NOMO-1 (cell line): ENCODE results near the gene SYT9.

Experiments
- DNase-seq, 2 experiments: peaks; one replicate each; lab custom pipeline; 2025; ENCODE audit not compliant: unreplicated experiment in 2 of 2; lab: John Stamatoyannopoulos, UW

Gene SYT9

DNA sequence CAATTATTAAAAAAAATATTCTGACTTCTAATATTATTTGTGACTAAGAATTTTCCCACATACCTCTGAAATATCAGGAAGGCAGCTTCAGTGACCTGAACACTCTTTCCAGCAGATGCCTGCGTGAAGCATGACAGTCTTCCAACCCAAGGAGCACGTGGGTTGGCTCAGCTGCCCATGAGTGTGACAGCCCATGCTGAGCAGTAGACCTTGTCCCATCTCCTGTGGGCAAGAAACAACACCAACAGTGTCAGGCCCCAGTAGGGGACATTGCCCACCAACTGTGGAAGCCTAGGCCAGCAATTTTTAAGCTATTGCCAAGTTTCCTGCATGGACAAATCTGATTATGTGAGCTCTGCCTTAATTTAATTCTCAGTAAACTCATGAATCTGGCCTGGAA, 167.2 kb downstream of the SYT9 start:
- no peak for DNase-seq

DNA sequence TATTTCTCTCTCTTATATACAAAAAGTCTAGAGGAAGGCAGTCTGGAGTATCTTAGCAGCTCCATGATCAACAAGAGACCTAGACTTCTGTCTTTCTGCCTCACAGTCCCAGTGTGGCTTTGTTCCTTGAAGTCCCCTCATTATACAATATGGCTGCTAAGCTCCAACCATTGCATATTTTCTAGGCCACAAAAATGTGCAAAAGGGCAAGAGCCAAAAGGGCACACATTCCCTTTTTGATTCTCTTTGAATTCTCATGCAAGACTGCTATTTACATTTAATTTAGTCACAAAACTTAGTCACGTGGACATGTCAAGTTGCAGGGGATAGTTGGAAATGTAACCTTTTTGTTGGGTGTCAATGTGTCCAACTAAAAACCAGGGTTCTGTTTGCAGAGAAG, 169.4 kb downstream of the SYT9 start:
- no peak for DNase-seq

DNA sequence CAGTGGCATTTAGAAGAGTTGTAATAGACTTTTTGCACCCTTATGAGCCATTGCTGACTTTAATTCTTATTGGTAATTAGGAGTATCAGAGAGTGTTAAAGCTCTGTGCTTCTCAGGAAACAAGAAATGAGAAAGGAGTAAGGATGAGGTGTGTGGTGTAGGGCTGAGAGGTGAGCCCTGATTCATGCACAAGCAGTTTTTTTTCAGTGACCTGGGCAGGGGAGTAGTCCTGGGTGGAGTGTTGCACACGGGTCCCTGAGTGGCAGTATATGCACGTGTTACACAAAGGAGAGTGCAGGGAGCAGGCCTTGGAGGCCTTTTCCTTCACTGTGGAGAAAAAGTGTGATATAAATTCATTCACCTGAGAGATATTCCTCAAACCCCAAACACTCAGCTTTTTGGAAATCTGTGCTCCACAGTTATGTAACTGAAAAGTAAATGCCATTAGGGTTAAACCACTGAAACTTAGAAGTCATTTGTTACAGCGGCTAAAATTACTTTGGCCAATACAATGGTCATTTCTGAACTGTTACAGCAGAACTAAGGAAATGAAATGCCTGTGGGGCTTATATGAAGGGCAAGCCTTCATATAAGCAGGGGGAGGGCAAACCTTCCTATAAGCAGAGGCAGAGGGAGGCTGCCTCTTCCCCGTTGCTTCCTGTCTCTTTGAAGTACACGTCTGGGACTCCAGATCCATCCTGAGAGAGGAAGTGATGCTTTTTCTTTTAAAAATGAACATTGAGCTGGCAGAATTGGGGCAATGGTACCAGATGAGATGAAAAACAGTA, 171.0 kb downstream of the SYT9 start:
- DNase-seq, result no peak

DNA sequence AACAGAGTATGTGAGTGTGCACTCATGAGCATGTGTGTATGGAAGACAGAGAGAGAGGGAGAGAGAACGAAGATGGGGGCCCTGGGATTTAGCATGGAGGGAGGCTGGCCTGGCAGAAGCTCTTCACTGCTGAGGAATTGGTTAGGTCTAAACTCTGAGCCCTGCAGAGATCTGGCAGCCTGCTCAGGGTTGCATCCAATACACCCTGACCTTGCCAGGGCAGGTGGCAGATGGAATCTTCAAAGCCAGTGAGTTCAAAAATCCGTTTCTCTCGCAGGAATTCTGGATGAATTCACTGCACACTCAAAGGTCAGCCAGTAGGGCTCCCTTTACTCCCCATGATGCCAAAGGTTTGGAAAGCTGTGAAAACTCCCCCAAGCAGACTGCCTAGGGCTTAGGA, 172.2 kb downstream of the SYT9 start:
- no peak for DNase-seq

DNA sequence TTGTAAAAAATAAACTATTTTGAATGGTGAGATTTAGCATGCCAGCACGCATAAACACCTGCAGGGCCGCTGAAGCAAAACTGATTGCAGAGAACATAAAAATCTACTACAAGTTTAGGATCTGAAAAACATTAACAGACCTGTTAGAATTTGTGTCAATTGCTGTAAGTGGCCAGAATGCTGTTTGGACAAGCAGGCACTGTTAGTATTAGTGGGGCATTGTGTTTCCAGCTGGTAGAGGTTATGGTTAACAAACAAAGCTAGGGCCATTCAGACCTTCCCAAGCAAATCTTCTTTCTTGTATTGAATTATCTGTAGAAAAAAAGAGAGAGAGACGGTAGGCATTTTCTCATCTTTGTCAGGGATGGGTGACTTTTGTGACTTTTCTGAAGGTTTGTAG, 176.0 kb downstream of the SYT9 start:
- DNase-seq, result no peak

DNA sequence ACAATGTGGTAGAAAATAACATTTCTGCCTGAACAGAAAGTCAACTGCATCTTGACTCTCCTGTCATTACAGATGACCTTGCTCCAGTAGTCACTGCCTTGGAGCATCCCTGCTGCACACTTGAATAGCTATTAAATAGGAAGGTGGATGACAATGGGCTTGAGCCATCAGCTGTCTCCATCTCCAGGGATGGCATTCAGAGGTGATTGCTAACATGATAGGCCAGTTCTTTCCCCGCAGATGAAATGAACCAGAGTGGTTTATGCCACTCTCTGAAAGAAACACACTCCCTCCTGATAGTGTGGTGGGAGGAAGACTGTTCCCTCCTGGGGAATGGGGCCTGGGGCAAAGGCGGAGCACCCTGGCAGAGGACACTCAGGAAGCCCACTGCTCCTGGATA, 176.5 kb downstream of the SYT9 start:
- DNase-seq, result no peak

DNA sequence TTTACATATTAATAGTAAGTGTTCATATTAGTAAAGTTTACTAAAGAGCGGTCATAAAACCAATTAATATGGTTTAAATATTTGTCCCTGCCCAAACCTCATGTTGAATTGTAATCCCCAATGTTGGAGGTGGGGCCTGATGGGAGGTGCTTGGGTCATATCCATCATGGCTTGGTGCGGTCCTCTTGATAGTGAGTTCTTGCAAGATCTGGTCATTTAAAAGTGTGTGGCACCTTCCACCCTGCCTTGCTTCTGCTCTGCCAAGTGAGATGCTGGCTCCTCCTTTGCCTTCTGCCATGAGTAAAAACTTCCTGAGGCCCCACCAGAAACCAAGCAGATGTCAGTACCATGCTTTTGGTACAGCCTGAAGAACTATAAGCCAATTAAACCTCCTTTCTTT, 178.8 kb downstream of the SYT9 start:
- no peak for DNase-seq

DNA sequence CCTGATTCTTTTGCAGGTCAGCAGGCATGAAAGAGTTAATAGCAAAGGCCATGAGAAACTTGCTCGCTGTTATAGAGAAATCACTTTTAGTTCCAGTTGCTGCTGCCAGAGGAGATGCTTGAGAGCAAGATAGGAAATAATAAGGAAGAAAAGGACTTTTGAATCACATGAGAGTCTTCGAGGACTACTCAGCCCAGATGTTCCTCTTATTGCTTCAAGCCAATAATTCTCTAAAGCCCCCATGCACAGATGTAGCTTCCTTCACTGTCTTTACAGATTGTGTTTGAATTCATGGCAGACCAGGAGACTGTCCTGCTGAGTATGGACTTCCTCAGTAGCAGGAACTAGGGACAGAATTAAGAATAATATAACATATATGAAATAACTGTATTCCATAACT, 183.5 kb downstream of the SYT9 start:
- no peak for DNase-seq

DNA sequence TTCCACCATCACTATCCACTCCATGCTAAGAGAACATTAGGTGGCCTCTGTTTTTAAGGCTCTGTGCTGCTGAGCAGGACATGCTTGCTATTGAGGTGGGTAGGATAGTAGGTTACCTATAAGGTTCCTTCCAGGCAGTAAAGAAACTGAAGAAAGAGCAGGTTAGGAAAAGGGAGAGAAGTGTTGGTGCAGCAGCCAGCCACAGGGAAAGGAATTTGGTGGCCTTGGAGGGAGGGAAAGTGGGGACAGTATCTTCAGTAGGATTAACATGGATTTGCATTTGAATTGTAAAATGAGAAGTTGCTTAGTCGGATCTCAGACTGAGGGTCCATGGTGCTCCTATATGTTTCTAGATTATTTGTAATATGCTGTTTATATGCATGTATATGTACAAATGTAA, 184.4 kb downstream of the SYT9 start:
- DNase-seq, result no peak

DNA sequence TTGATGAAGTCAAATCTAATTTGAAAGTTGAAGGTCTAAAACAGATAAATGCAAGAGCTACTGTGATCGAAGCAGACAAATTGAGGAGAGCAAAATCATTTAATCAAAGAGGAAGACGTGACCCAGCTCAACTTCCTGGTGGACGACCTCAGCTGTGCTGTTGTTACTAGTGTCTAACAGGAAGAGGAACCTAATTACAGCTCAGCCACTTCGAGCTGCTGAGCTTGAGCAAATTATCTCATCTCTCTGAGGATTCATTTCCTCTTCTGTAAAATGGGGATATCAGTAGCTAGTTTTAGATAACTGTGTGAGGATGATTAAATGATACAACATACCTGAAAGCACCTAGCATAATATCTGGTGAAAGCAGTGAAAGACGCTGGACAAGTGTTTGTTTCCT, 185.0 kb downstream of the SYT9 start:
- DNase-seq, result peak; percentile 63 to 93

DNA sequence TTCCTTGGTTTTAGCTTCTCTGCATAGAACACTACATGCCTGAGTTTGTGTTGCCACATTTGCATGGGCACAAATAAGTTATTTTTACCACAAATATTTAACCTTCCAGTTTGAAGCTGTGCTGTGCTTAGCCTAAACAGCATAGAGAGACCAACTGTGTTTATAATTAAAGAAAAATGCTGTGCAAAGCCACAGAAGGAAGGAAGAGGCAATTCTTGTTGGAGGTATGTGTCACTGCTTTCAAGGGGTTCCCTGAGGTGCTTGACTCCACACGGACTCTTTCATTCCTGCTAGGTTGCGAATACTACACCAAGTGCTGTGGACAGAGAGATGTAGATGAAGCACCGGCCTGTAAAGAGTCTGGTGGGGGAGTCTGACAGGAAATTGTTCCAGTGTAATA, 186.0 kb downstream of the SYT9 start:
- DNase-seq, result no peak

DNA sequence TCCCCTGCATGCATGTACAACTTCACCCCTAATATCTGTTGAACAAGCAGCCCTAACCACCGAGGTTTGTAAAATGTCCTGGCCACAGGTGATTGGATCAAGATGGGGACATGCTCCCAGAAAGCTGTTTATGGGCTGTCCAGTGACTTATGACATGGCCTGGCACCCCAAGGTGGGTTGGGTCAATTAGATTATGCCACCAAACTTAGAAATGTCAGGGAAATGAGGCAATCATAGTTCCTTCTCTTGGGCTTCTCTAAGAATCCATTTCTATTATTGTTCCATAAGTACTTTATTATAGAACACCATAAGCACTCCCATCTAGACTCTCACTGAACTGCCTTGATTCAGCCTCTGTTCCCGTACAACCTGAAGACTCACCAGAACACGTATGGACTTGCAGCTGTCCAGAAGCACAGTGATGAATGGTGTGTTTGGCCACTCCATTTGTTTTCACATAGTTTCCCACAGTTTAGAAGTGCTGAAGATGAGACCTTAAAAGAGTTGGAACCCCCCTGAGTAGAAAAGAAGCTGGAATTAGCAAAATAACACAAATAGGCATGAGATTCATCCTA, 188.1 kb downstream of the SYT9 start:
- DNase-seq, result peak; percentile 4 to 6

DNA sequence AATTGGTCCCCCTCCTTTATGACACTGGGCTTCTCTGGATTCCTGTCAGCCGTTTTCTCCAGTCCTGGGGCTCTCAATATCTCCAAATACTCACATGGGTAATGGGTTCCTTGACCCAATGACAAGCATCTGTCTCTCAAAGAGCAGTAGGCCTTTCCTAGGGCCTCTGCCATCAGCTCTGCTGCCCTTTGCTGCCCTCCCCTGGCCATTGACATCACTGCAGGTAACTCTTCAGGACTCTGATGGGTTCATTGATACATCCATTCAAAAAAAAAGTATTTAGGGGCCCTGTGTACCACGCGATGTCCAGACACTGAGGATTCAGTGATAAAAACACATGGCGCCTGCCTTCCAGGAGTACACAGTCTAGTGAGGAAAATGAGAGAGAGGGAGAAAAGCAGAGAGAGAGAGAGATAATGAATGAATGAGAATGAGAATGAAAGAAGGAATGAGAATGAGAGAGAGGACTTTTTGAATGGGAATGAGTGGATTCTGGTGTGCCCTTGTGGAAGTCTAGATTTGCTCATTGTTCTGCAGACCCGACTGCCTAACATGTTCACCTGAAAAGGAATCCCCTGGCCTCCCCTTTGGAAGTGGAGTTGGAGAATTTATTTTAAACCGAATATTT, 191.0 kb downstream of the SYT9 start:
- peak; percentile 30 to 52 for DNase-seq

DNA sequence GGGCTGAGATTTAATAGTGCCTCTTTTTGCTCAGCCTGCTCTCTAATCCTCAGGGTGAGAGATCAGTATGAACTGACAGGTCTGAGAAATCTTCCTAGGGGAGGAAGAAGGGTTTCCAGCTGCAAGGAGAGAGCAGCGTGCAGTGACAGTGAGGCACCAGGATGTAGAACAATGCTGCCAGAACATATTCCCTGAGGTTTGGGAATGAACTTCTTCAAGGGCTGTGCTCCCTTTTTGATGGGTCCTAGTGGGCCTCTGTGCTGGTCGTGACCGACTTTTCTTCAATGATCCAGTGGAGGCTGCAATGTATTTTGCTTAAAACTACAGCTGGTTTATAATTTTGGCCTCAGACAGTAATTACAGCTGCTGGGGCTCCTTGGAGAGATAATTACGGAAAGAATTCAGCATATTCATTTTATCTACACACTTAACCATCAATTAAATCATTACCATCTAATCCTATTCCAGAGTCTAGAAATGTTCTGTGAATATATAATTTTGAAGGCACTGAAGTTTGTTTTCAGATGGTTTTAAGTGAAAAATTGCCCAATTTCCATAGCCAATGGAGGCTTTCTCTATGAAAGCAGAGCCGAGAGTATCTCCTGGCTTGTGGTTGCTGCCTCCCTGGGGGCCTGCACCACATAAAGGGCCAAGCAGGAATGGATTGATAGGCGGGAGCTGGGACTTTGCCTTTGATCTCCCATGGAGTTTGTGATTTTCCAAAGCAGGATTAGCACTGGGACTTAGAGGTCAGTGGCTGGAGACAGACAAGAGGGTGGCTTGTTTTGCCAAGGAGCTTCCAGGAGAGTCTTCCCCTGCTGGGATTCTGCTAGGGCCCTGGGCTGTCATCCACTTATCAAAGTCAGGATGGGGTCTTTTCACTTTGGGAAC, 192.6 kb downstream of the SYT9 start:
- no peak for DNase-seq

DNA sequence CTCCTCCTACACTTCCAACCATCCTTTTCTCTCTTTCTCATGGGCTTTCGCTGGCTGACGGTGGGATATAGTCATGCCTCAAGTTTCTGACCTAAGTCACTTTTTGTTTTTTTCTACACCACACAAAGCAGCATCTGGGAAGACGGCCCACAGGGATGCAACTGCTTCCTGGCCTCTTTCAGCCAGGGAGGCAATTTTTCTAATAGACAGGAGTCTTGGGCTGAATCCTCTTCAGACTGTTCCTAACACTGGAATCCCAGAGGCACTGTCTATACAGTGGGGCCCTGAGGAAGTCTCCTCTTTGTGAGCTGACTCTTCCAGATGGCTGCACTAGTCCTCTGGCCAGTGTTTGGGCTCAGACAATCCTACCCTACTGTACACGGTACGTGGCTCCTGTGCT, 193.9 kb downstream of the SYT9 start:
- no peak for DNase-seq

DNA sequence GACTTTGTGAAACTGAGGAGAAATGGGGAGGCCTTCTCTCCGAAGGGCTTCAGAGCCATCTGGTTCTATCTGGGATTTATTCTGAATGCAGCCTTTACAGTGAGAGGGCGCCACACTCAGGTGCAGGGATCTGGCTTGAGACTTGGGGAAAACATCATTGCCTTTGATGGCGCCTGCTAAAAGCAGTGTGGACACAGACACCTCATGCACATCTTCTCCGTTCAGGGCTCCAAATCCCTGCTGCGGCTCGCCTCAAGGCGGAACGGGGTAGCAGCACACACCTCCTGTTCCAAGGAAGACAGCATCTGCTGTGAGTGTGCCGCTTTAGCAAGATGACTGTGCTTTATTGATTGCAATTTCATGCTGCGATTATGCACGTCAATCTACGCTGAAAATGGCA, 196.5 kb downstream of the SYT9 start:
- DNase-seq, result no peak

DNA sequence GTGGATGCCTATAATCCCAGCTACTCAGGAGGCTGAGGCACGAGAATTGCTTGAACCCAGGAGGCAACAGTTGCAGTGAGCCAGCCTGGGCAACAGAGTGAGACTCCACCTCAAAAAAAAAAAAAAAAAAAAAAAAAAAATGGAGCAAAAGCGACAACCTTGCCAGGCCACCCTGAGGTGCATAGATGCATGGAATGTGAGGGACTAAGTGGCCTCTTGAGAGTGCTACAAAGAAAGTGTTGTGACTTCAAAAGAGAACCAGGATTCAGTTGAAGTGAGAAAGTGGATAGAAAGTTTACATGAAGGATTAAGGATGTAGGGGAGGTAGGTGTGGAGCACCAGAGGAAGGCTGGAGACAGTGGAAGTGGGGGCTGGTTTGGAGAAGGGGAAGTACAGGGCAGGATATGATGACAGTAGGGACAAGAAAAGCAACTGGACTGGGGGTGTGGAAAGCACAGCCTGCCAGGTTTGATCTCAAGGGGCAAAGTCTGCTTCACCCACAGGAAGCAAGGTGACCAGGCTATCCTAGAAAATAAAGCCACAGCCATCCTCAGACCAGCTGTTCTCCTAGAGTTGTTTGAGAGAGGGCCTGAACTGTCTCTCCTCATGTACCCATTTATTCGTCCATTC, 197.6 kb downstream of the SYT9 start:
- DNase-seq, result peak; percentile 12 to 24

DNA sequence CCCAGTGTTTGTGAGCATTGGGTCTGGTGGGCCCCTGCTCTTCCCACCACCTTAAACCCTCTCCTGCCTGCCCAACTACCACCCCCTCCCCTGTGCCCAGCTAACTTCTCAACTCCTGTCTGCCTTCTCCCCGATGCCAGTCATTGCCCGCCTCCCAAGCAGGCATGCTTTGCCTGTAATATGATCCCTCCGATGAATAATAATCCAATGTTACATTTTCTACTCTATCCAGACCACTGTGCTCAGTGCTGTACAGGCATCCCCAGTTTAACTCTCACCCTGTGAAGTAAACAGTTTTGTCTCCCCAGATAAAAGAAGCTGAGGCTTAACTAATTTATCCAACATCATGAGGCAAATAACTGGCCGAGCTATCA, 198.1 kb downstream of the SYT9 start:
- no peak for DNase-seq

DNA sequence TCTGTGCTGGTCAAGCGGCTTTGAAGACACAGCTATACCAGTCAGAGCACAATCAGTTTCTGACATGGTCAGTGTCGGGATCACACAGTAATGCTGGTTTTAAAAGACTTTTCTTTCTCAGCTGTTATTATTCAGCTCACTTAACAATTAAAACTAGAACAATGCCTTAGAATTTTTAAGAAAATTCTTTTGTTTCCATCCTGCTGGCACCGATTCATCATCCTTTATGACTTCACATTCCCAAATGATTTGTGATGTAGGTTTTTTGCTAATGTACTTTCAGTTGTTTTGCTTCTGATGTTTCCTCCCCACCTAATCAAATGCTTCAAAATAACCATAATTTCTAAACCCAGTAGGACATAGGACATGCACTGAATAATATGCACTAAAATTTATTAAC, 199.1 kb downstream of the SYT9 start:
- DNase-seq, result no peak

DNA sequence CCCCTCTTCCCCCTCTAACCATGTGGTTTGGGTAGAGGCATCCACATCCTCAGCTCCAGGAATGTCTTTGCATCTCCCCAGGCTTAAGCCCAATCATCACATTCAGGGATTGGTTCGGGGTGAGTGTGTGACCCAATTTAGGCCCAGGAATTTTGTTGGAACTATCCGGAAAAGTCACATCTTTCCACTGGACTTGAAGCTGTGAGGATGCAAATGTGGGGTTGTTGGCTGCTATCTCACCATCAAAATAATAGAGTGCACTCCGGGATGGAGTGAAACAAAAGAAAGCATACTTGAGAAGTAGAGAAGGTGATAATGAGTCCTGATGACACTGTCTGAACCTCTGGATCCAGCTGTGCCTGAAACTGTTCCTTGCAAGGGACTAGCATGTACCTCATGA, 199.8 kb downstream of the SYT9 start:
- DNase-seq, result no peak

DNA sequence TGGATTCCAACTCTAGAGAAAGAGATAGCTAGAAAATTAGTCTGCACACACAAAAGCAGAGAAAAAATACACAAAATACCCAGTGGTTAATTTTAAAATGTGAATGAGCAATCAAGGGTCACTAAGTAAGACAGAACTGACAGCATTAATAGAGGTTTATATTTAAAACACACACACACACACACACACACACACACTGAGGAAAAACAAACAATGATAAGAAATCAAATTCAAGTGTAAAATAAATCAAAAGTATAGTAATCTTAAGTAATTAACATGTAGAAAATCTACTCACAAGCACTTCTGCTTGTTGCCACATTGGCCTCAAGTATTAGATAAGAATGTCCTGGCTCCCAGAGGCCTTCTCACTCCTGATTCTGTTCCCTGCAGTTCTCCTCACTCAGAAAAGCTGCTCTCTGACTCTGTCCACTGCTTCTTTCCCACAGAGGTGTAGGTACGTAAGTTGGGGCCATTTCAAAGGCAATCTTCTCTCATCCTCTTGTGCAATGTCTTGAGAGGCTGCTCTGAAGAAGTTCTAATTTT, 200.3 kb downstream of the SYT9 start:
- DNase-seq, result no peak
